ENCODE results near the gene SYCE3.

The SYCE3 gene

DNA sequence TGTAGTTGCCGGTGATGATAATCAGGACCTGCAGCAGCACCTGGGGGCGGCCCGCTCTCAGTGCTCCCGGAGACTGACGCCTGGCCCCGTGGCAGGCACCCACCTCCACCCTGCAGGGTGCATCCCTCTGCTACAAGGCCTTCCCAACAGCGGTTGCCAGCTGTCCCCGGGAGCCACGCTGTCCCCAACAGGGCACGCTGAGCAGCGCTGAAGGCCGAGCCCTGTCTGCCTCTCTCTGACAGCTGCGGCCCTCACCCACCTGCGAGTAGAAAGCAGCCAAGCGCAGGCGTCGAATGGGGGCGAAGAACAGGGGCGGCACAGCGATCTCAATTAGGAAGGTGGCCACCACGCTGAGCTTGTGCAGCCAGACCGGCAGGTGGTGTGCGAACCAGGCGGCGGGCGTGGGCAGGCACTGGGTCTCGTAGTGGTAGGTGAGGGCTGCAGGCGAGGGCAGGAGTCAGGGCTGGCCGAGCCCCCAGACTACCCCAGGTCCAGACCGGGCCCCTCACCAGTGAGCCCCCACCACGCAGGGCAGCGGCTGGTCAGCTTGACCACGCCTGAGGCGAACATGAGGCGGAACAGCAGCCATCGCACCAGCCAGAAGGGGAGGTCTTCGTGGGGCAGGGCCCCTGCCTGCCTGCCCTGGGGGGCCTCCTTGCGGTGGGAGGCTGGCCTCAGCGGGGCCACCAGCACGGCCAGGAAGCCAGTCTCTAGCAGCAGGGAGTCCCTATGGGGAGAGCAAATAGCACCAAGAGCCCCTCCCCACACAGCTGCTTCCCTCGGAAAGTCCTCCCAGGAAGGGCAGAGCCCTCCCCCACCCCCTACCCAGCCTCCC lies 56.7 kb downstream of the SYCE3 start:
- no peak for DNase-seq (ENCODE audit: low read depth, low spot score)
- H3K27ac ChIP-seq: no peak overlapping the region

DNA sequence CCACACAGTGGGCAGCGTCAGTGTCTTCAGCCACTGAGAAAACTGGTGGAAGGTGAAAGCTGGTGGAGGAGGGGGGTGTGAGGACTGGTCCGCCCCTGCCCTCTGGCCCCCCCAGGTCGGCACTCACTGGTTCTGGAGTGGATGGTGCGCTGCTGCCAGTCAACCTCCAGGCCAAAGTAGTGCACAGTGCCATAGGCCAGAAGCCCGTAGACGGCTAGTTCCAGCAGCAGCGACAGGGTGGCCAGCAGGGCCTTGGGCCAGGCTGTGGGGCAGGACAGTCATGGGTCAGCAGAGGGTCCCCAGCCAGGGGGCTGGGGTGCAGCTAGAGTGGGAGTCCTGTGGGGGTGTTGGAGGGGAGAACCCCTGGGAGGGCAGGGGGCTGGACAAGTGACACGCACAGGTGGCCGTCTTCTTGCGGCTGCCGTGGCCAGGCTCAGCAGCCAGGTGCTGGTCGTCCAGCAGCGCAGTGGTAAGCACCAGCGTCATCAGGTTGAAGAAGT lies 57.4 kb downstream of the SYCE3 start:
- no peak overlapping the region for H3K27ac ChIP-seq
- no peak for DNase-seq (ENCODE audit: low read depth, low spot score)

DNA sequence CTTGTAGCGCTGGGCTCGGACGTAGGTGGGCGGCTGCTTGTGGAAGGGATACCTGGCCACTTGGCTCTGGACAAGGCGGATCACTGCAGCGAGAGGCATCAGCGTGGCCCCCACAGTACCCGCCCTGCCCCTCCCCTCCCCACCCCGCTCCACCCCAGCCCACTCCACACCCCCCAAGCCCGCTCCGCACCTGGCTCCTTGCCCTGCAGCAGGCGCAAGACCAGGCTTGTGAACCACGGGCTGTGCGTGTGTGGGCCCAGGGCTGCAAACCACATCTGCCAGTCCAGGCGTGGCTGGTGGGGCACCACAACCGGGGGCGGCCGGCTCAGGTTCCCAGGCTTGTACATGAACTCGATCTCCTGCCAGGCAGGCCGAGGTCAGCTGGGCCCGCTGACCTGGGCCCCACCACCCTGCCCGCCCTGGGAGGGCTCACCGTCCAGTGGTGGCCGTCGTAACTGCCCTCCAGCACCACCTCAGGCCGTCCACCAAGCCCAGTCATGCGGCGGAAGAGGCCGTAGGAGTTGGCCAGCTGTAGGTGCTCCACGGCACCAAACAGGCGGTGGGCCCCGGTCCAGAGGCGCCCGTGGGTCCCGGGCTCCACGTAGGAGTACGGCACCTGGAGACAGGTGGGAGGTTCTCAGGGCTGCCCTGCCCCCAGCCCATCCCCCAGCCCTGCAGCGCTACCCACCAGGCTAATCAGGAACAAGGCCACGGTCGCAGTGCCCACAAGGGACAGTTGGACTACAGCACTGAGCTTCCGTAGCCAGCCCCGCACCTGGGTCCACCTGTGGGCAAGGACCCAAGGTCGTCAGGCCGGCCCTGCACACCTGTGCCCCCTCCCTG lies 58.1 kb downstream of the SYCE3 start:
- no peak overlapping the region for H3K27ac ChIP-seq
- no peak for DNase-seq (ENCODE audit: low read depth, low spot score)

DNA sequence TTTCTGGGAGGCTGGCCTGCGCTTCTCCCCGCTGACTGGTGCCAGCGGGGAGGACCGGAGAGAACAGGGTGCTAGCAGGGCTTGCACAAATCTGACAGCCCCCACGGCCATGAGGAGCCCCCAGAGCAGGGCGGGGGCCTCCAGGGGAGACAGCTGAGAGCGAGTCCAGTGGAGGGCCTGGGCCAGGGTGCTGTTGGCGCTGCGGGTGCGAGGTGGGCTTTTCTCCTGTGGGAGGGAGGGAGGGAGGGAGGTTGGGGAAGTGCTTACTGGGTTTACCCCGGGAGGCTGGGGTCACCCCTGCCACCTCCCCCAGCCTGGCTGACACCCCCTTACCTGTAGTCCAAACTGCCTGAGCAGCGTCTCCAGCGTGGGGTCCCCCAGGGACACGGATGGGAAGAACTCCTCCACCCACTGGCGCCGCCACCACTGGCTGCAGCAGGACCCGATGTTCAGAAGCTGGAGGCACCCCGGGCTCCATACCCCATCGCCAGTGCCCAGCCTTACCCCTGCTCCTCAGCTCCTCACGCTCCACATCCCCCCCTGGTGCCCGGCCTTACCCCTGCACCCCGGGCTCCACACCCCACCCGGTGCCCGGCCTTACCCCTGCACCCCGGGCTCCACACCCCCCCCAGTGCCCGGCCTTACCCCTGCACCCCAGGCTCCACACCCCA lies 59.1 kb downstream of the SYCE3 start:
- H3K27ac ChIP-seq: no peak overlapping the region
- no peak for DNase-seq (ENCODE audit: low read depth, low spot score)

DNA sequence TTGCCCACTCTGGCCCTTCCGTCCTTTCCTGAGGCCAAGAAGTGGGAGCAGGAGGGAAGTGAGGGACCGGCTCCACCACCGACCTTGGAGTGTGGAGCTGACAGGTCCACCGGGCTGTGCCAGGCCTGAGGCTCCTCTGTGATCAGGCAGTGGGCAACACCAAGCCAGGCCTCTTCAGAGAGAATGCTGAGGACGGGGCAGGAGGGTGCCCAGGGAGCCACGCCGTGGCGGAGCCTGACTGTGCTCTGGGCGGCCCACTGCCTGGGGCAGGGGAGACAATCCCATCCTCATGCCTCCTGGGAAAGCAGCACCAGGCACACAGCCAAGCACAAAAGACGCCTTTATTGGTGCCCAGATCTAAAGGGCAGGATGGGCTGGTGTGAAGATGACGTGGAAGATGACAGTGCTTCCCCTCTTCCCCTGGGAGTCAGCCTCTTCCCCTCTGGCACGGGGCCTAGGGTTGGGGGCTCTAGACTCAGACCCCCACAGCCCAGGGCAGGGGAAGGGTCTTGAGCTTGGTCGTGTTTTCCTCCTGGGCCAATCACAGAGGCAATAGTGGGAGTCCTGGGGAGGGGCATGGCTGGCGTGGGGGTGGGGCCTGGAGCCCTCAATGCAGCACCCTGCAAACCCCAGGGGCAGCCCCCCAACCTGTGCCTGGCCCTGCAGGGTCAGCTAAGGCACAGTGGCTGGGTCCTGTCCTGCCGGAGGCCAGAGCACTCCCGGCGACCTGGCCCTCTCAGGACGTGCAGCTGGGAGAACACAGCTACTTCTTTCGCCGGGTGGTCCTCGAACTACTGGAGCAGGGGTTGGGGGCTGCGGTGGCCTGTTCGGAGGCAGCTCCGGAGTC lies 59.9 kb downstream of the SYCE3 start:
- no peak for DNase-seq (ENCODE audit: low read depth, low spot score)
- no peak overlapping the region for H3K27ac ChIP-seq

DNA sequence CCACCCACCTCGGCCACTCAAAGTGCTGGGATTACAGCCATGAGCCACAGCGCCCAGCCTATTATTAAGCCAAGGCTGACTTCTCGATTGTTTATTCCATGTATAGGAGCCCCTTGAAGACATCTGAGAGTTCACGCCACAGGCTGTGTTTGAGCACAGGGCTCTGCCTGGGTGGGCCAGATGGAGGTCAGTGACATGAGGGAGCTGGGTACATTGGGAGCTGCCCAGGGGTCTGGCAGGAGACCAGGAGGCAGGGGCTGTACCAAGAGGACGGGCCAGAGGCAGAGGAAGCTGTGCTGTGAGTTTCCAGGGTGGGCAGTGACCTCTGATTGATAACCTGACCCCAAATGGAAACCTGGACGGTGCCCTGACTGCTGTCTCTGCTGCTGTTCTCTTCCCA lies 60.6 kb downstream of the SYCE3 start:
- no peak overlapping the region for H3K27ac ChIP-seq

More for the DNA sequence above, 60.6 kb downstream of the SYCE3 start:
- DNase-seq (ENCODE audit: low read depth, low spot score): no peak
